SK-N-MC (cell line): Measurements from ENCODE around the gene FHIP1B.

ENCODE experiments used
- EZH2 ChIP-seq: fragments of 200-600 bp; sonication (generic); IDR thresholded peaks from one replicate; pipeline ENCODE4 v1.6.1; 2017; ENCODE audit warnings: antibody characterized with exemption
- FOXP2 ChIP-seq: optimal IDR thresholded peaks from 2 replicates; pipeline ENCODE3; 2011; ENCODE audit warnings: mild to moderate bottlenecking, moderate library complexity; ENCODE audit not compliant: insufficient read depth; ENCODE audit errors: extremely low read length, control extremely low read depth

GRCh38 chr11:6240781-6241180 lies 6.3 kb upstream of the FHIP1B start:
- no peak for TF ChIP-seq EZH2
- no peak for TF ChIP-seq FOXP2
